ENCODE measurements around the gene CYB5R3. TPM values are rescaled to one million over a fixed set of nuclear protein-coding genes. Genes with fewer than 3 reads are reported as not detected.

CYB5R3 gene
- total and polyA plus RNA-seq, 4 donors, result 90.2 to 265 (median 156) TPM

DNA sequence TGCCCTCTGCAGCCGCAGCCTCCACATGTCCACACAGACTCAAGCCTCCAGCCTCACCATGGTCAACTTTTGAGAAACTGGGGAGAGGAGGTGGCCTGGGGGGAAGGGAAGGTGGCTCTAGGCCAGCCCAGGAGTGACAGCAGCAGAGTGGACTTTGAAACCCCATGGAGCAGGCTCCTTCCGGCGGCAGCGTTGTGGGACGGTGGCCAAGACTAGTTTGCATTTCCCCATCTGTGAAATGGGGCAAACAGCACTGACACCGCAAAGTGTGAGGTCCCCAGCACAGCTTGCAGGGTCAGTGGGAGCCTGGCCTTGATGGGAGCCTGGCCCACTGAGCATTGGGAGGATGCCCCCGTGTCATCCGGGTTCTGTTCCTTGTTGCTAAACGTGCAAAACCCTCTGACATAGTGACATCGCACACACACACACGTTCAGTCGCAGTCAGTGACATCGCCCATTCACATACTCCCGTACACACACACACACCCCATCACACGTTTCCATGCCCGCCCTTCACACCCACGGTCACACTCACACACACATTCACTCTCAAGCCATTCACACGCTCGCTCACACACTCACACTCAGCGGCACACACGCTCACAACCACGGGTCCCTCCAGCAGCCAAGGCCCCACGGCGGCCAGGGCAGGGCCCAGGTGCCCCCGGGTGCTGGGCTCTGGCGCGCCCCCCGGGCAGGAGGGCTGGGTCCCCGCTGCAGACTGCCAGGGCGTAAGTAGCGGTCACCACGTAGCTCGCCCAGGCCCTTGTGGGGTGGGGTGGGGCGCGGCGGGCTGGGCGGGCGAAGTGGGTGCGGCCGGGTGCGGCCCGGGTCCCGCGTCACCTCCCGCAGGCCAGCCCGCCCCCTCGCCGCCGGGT lies 585 bp downstream of the CYB5R3 start:
- H3K9me3 ChIP-seq (ENCODE audit: control insufficient read depth in 4 of 4, insufficient read depth in 3 of 4, low read length in 3 of 4), result no peaks in the 10 kb centered on the region
- no peaks in the 10 kb centered on the region for H3K27me3 ChIP-seq (ENCODE audit: control insufficient read depth in 3 of 3, insufficient read depth in 3 of 3, low read length in 2 of 3)
- no peaks in the 10 kb centered on the region for H3K36me3 ChIP-seq (ENCODE audit: control insufficient read depth in 4 of 4, insufficient read depth in 4 of 4, low read length in 4 of 4)
- WGBS, 2 donors, result 2 to 3% methylated on average over 36 to 49 of the region's 49 CpGs
- H3K4me3 ChIP-seq, result peak overlapping the region; percentile 86
- peaks cover 18 to 49% (median 24%) of the 10 kb centered on the region in 5 donors for H3K4me1 ChIP-seq (ENCODE audit: control insufficient read depth in 5 of 5, insufficient read depth in 5 of 5, low read length in 5 of 5)
- peak overlapping the region; percentile 96 for H3K27ac ChIP-seq (ENCODE audit: low read depth in 1 of 2, low read length in 1 of 2)
- TF ChIP-seq, protein P1, sequence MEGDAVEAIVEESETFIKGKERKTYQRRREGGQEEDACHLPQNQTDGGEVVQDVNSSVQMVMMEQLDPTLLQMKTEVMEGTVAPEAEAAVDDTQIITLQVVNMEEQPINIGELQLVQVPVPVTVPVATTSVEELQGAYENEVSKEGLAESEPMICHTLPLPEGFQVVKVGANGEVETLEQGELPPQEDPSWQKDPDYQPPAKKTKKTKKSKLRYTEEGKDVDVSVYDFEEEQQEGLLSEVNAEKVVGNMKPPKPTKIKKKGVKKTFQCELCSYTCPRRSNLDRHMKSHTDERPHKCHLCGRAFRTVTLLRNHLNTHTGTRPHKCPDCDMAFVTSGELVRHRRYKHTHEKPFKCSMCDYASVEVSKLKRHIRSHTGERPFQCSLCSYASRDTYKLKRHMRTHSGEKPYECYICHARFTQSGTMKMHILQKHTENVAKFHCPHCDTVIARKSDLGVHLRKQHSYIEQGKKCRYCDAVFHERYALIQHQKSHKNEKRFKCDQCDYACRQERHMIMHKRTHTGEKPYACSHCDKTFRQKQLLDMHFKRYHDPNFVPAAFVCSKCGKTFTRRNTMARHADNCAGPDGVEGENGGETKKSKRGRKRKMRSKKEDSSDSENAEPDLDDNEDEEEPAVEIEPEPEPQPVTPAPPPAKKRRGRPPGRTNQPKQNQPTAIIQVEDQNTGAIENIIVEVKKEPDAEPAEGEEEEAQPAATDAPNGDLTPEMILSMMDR (IDR thresholded peaks at IDR 0.05; ENCODE audit: control extremely low read depth, extremely low read depth), result no peak
- peak overlapping the region; percentile 63 to 79 for H3K9ac ChIP-seq (ENCODE audit: insufficient read depth in 1 of 2, low read length in 2 of 2)
- DNase-seq (peak; percentile 41 to 54 (median 44)), ATAC-seq (ENCODE audit: insufficient read depth, low FRiP score) (peak; percentile 37)

DNA sequence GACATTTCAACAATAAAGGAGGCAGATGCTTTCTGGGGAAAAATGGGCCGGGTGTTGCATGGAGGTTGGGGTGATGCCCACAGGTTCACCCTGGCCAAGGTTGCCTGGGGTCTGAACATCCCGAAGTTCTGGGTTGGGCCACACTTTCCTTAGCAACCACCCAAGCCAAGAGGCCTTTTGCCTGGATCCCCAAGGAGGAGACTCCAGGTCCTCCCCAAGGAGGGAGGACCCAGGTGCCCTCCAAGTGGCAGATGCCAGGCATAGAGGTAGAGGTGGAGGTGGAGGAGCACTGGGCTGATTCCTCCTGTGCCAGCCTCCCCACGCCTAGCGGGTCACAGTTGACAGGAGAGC lies 1.2 kb downstream of the CYB5R3 start:
- H3K4me1 ChIP-seq (ENCODE audit: control insufficient read depth in 5 of 5, insufficient read depth in 5 of 5, low read length in 5 of 5), result peaks cover 18 to 53% (median 30%) of the 10 kb centered on the region in 5 donors
- 62 to 85% methylated on average over 4 of the region's 4 CpGs for WGBS, 2 donors
- ATAC-seq (ENCODE audit: insufficient read depth, low FRiP score), result no peak

DNA sequence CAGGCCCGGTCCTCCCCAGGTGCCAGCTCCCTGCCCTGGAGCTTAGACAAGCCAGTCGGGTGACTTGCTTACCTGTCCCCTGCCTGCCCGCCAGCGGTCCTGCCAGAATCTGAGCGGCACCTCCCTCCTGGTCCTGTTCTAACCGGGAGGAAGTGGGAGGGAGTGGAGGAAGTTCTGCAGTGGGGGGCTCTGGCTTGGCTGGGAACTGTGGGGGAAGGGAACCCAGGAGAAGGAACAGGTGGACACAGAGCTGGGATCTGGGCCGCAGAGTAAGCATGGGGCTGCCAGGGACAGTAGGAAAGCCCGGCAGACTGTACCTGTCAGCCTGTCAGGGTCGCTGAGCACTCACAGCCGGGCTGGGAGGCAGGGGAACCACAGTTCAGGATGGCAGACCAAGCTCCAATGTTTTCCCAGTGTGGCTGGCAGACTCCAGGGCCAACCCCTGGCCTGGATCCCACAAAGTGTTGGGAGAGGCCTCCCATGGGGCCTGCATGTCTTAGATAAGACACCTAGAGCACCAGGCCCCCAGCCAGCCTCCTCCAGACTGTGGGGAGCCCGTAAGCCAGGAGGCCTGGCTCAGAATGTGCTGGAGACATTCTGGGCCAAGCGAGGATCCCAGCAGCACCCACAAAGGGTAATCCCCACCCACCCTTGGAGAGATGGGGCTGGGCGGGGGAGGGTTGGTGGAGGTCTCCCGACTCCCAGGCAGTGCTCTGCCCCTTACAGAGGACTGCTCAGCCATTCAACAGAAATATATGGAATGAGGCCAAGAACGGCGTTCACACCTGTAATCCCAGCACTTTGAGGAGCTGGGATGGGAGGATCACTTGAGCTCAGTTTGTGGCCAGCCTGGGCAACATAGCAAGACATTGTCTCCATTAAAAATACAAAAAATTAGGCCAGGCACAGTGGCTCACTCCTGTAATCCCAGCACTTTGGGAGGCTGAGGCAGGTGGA lies 2.3 kb downstream of the CYB5R3 start:
- H3K4me1 ChIP-seq (ENCODE audit: control insufficient read depth in 5 of 5, insufficient read depth in 5 of 5, low read length in 5 of 5), result peaks cover 18 to 58% (median 32%) of the 10 kb centered on the region in 5 donors
- TF ChIP-seq, protein P1 (IDR thresholded peaks at IDR 0.05; ENCODE audit: control extremely low read depth, extremely low read depth), result no peak
- 31 to 41% methylated on average over 16 of the region's 16 CpGs for WGBS, 2 donors
- DNase-seq (no peak), ATAC-seq (ENCODE audit: insufficient read depth, low FRiP score) (no peak)
- H3K9ac ChIP-seq (ENCODE audit: insufficient read depth in 1 of 2, low read length in 2 of 2), result no peak overlapping the region
- no peaks in the 10 kb centered on the region for H3K9me3 ChIP-seq (ENCODE audit: control insufficient read depth in 4 of 4, insufficient read depth in 3 of 4, low read length in 3 of 4)
- H3K27me3 ChIP-seq (ENCODE audit: control insufficient read depth in 3 of 3, insufficient read depth in 3 of 3, low read length in 2 of 3), result no peaks in the 10 kb centered on the region
- H3K4me3 ChIP-seq, result no peak overlapping the region
- no peaks in the 10 kb centered on the region for H3K36me3 ChIP-seq (ENCODE audit: control insufficient read depth in 4 of 4, insufficient read depth in 4 of 4, low read length in 4 of 4)
- peak overlapping the region; percentile 64 to 95 for H3K27ac ChIP-seq (ENCODE audit: low read depth in 1 of 2, low read length in 1 of 2)

More for the DNA sequence above, 1.2 kb downstream of the CYB5R3 start:
- no peak for DNase-seq
- H3K36me3 ChIP-seq (ENCODE audit: control insufficient read depth in 4 of 4, insufficient read depth in 4 of 4, low read length in 4 of 4), result no peaks in the 10 kb centered on the region
- peak overlapping the region in 1 of 2 donors; percentile 79 for H3K9ac ChIP-seq (ENCODE audit: insufficient read depth in 1 of 2, low read length in 2 of 2)
- no peaks in the 10 kb centered on the region for H3K27me3 ChIP-seq (ENCODE audit: control insufficient read depth in 3 of 3, insufficient read depth in 3 of 3, low read length in 2 of 3)
- H3K4me3 ChIP-seq, result peak overlapping the region; percentile 86
- peak overlapping the region; percentile 64 to 96 for H3K27ac ChIP-seq (ENCODE audit: low read depth in 1 of 2, low read length in 1 of 2)
- no peaks in the 10 kb centered on the region for H3K9me3 ChIP-seq (ENCODE audit: control insufficient read depth in 4 of 4, insufficient read depth in 3 of 4, low read length in 3 of 4)
- TF ChIP-seq, protein P1 (IDR thresholded peaks at IDR 0.05; ENCODE audit: control extremely low read depth, extremely low read depth), result no peak
